Thymus (tissue), 11 donors: ENCODE measurements around the gene FAM228B. TPM values are rescaled to one million over a fixed set of nuclear protein-coding genes. Genes with fewer than 3 reads are reported as not detected.

Experiments
- DNase-seq, 9 donors: peaks; one replicate each; pipeline ENCODE4 v3.0.0-alpha.2; 2013; ENCODE audit warnings: low spot score in 9 of 9, low read depth in 6 of 9, missing footprints in 1 of 9
- H3K27ac ChIP-seq, 2 donors: one replicate each; pipeline ENCODE4 v1.5.1; 2013; ENCODE audit warnings: control low read depth in 1 of 2, low read depth in 1 of 2, low read length in 1 of 2, mild to moderate bottlenecking in 1 of 2, moderate library complexity in 1 of 2
- H3K27me3 ChIP-seq, 2 donors: one replicate each; pipeline ENCODE4 v1.5.1; 2013; ENCODE audit warnings: low read length in 1 of 2; ENCODE audit not compliant: control insufficient read depth in 2 of 2, insufficient read depth in 1 of 2
- H3K36me3 ChIP-seq, 2 donors: one replicate each; pipeline ENCODE4 v1.5.1; 2013; ENCODE audit warnings: low read length in 1 of 2, mild to moderate bottlenecking in 1 of 2, moderate library complexity in 1 of 2; ENCODE audit not compliant: control insufficient read depth in 2 of 2, insufficient read depth in 2 of 2
- H3K4me1 ChIP-seq, 2 donors: one replicate each; pipeline ENCODE4 v1.5.1; 2013; ENCODE audit warnings: low read length in 2 of 2; ENCODE audit not compliant: control insufficient read depth in 2 of 2, insufficient read depth in 2 of 2
- H3K4me3 ChIP-seq, 2 donors: one replicate each; pipeline ENCODE4 v1.5.1; 2013; ENCODE audit warnings: low read length in 2 of 2, control low read depth in 1 of 2, mild to moderate bottlenecking in 1 of 2
- H3K9me3 ChIP-seq, 2 donors: one replicate each; pipeline ENCODE4 v1.5.1; 2013; ENCODE audit warnings: low read length in 1 of 2, mild to moderate bottlenecking in 1 of 2; ENCODE audit not compliant: control insufficient read depth in 2 of 2, insufficient read depth in 1 of 2
- WGBS: extraction: QIAGEN DNeasy Blood & Tissue Kit; methylation state at CpG from one replicate; pipeline ENCODE4 v1.1.7; 2013; 5-methylcytosine and 5-hydroxymethylcytosine counted together
- polyA plus RNA-seq: library from polyadenylated mRNA; stranded (reverse); fragments of 200-250 nt; gene quantifications from one replicate; pipeline ENCODE4 v1.2.3, GENCODE V29; 2013
- total RNA-seq: library from RNA; stranded (reverse); fragments of 120-200 nt; gene quantifications from one replicate; pipeline ENCODE4 v1.2.4, GENCODE V29; 2013
- donor health status: healthy.

The FAM228B gene
- total and polyA plus RNA-seq, 2 donors: 16.2 to 31.5 TPM

- H3K9me3 ChIP-seq: no peaks in the 10 kb centered on the region
- H3K27ac ChIP-seq: no peak overlapping the region
- H3K4me1 ChIP-seq: no peaks in the 10 kb centered on the region
- 94% methylated on average over 17 of the region's 17 CpGs for WGBS
- peaks cover 52 to 60% of the 10 kb centered on the region in 2 donors for H3K36me3 ChIP-seq
- H3K27me3 ChIP-seq: no peaks in the 10 kb centered on the region
- no peak for DNase-seq
- H3K4me3 ChIP-seq: no peak overlapping the region
These were observed 86.3 kb downstream of the FAM228B start for GRCh38 chr2:24209389-24210105.

GRCh38 chr2:24210106-24210455 lies 86.8 kb downstream of the FAM228B start:
- Histone ChIP-seq H3K4me1 (no peaks in the 10 kb centered on the region), H3K9me3 (no peaks in the 10 kb centered on the region), H3K4me3 (no peak overlapping the region), H3K27me3 (no peaks in the 10 kb centered on the region), H3K36me3 (peaks cover 49 to 55% of the 10 kb centered on the region in 2 donors), H3K27ac (no peak overlapping the region)
- WGBS: 98% methylated on average over 2 of the region's 2 CpGs
- DNase-seq: no peak

GRCh38 chr2:24210723-24211122 lies 87.5 kb downstream of the FAM228B start:
- Histone ChIP-seq H3K4me3 (no peak overlapping the region), H3K27me3 (no peaks in the 10 kb centered on the region), H3K27ac (no peak overlapping the region), H3K9me3 (no peaks in the 10 kb centered on the region), H3K36me3 (peaks cover 48 to 54% of the 10 kb centered on the region in 2 donors), H3K4me1 (no peaks in the 10 kb centered on the region)
- 99% methylated on average over 21 of the region's 21 CpGs for whole genome bisulfite sequencing
- no peak for DNase-seq

- Histone ChIP-seq H3K9me3 (no peaks in the 10 kb centered on the region), H3K36me3 (peaks cover 51 to 60% of the 10 kb centered on the region in 2 donors), H3K27me3 (no peaks in the 10 kb centered on the region), H3K4me3 (no peak overlapping the region), H3K4me1 (no peaks in the 10 kb centered on the region), H3K27ac (no peak overlapping the region)
- WGBS: 83% methylated on average over 7 of the region's 7 CpGs
- no peak for DNase-seq
These were observed 88.1 kb downstream of the FAM228B start for GRCh38 chr2:24211408-24211807.

- H3K9me3 ChIP-seq: no peaks in the 10 kb centered on the region
- DNase-seq: no peak
- no peaks in the 10 kb centered on the region for H3K27me3 ChIP-seq
- 92% methylated on average over 3 of the region's 3 CpGs for WGBS
- H3K27ac ChIP-seq: no peak overlapping the region
- H3K36me3 ChIP-seq: peaks cover 35 to 54% of the 10 kb centered on the region in 2 donors
- no peaks in the 10 kb centered on the region for H3K4me1 ChIP-seq
- H3K4me3 ChIP-seq: no peak overlapping the region
These were observed 91.6 kb downstream of the FAM228B start for GRCh38 chr2:24214880-24215279.

Other genes with a start within 250 kb of the FAM228B start
- 22.5 TPM for gene ATAD2B, start 196.3 kb upstream of the FAM228B start, total RNA-seq
- 12.1 TPM for gene ATAD2B, start 196.3 kb upstream of the FAM228B start, polyA plus RNA-seq
- 11.0 TPM for gene UBXN2A, start 183.0 kb upstream of the FAM228B start, total RNA-seq
- gene UBXN2A, start 183.0 kb upstream of the FAM228B start, polyA plus RNA-seq: 10.9 TPM
- gene MFSD2B, start 113.4 kb upstream of the FAM228B start, total RNA-seq: 0.19 TPM
- 0.21 TPM for gene MFSD2B, start 113.4 kb upstream of the FAM228B start, polyA plus RNA-seq
- gene WDCP, start 76.1 kb upstream of the FAM228B start, total RNA-seq: 11.5 TPM
- gene WDCP, start 76.1 kb upstream of the FAM228B start, polyA plus RNA-seq: 4.7 TPM
- 4.4 TPM for gene FKBP1B, start 73.7 kb upstream of the FAM228B start, total RNA-seq
- gene FKBP1B, start 73.7 kb upstream of the FAM228B start, polyA plus RNA-seq: 9.3 TPM
- gene SF3B6, start 47.1 kb upstream of the FAM228B start, total RNA-seq: 213 TPM
- 163 TPM for gene SF3B6, start 47.1 kb upstream of the FAM228B start, polyA plus RNA-seq
- gene TP53I3, start 38.6 kb upstream of the FAM228B start, total RNA-seq: 30.0 TPM
- gene TP53I3, start 38.6 kb upstream of the FAM228B start, polyA plus RNA-seq: 31.3 TPM
- gene PFN4, start 135 bp upstream of the FAM228B start, total RNA-seq: 0.90 TPM
- 1.3 TPM for gene PFN4, start 135 bp upstream of the FAM228B start, polyA plus RNA-seq
- gene FAM228A, start 51.6 kb downstream of the FAM228B start, total RNA-seq: 0.66 TPM
- 0.96 TPM for gene FAM228A, start 51.6 kb downstream of the FAM228B start, polyA plus RNA-seq
- 30.5 TPM for gene ITSN2, start 237.1 kb downstream of the FAM228B start, total RNA-seq
- gene ITSN2, start 237.1 kb downstream of the FAM228B start, polyA plus RNA-seq: 74.6 TPM